Skeletal muscle tissue (tissue), 5 donors: ENCODE measurements around the gene CDKL1. TPM values are rescaled to one million over a fixed set of nuclear protein-coding genes. Genes with fewer than 3 reads are reported as not detected.

ENCODE experiments used
- H3K27ac ChIP-seq: one replicate; pipeline ENCODE4 v1.7.0; 2013; ENCODE audit warnings: mild to moderate bottlenecking, low read depth, low read length, inconsistent platforms
- H3K27me3 ChIP-seq, 3 donors: one replicate each; pipeline ENCODE4 v1.7.0; 2013; ENCODE audit warnings: low read length in 3 of 3; ENCODE audit not compliant: control insufficient read depth in 3 of 3, insufficient read depth in 3 of 3
- H3K36me3 ChIP-seq, 3 donors: one replicate each; pipeline ENCODE4 v1.7.0; 2013; ENCODE audit warnings: low read length in 3 of 3; ENCODE audit not compliant: control insufficient read depth in 3 of 3, insufficient read depth in 3 of 3
- H3K4me1 ChIP-seq, 3 donors: one replicate each; pipeline ENCODE4 v1.7.0; 2013; ENCODE audit warnings: low read length in 3 of 3, mild to moderate bottlenecking in 3 of 3; ENCODE audit not compliant: control insufficient read depth in 3 of 3, insufficient read depth in 3 of 3
- H3K4me3 ChIP-seq, 3 donors: one replicate each; pipeline ENCODE4 v1.7.0; 2013; ENCODE audit warnings: low read length in 3 of 3
- H3K9ac ChIP-seq, 3 donors: one replicate each; pipeline ENCODE4 v1.7.0; 2013; ENCODE audit warnings: low read length in 3 of 3, mild to moderate bottlenecking in 3 of 3, moderate library complexity in 2 of 3, low read depth in 1 of 3
- H3K9me3 ChIP-seq, 3 donors: one replicate each; pipeline ENCODE4 v1.7.0; 2013; ENCODE audit warnings: low read length in 3 of 3; ENCODE audit not compliant: control insufficient read depth in 3 of 3
- small RNA-seq: library from RNA; depleted of rRNA; stranded (forward); fragments of <200 nt; gene quantifications from one replicate; pipeline ENCODE3, GENCODE V24; 2014
- total RNA-seq: library from RNA; depleted of rRNA; stranded (reverse); fragments of >200 nt; gene quantifications from one replicate; pipeline ENCODE4 v1.2.3, GENCODE V29; 2014
- donor health status: Osteomylitis.

The CDKL1 gene
- total RNA-seq, 1 donor from 2014 or later, result 8.4 TPM

GRCh38 chr14:50308363-50308915 lies 88.2 kb downstream of the CDKL1 start:
- Histone ChIP-seq H3K4me1 (peaks cover 14 to 18% (median 15%) of the 10 kb centered on the region in 3 donors), H3K27ac (no peak overlapping the region)

GRCh38 chr14:50303744-50304471 lies 92.8 kb downstream of the CDKL1 start:
- H3K9ac ChIP-seq, result no peak overlapping the region
- no peaks in the 10 kb centered on the region for H3K27me3 ChIP-seq
- no peak overlapping the region for H3K4me3 ChIP-seq
- H3K9me3 ChIP-seq, result no peaks in the 10 kb centered on the region
- no peaks in the 10 kb centered on the region for H3K4me1 ChIP-seq
- H3K27ac ChIP-seq, result no peak overlapping the region
- H3K36me3 ChIP-seq, result no peaks in the 10 kb centered on the region

More at GRCh38 chr14:50308363-50308915, 88.2 kb downstream of the CDKL1 start:
- H3K9ac ChIP-seq, result no peak overlapping the region
- H3K36me3 ChIP-seq, result no peaks in the 10 kb centered on the region
- H3K27me3 ChIP-seq, result no peaks in the 10 kb centered on the region
- H3K4me3 ChIP-seq, result no peak overlapping the region
- no peaks in the 10 kb centered on the region for H3K9me3 ChIP-seq

GRCh38 chr14:50301914-50302313 lies 94.8 kb downstream of the CDKL1 start:
- H3K27me3 ChIP-seq, result no peaks in the 10 kb centered on the region
- no peaks in the 10 kb centered on the region for H3K4me1 ChIP-seq
- H3K36me3 ChIP-seq, result no peaks in the 10 kb centered on the region
- H3K27ac ChIP-seq, result no peak overlapping the region
- H3K9me3 ChIP-seq, result no peaks in the 10 kb centered on the region
- H3K4me3 ChIP-seq, result no peak overlapping the region
- no peak overlapping the region for H3K9ac ChIP-seq

- Histone ChIP-seq H3K36me3 (no peaks in the 10 kb centered on the region), H3K4me1 (no peaks in the 10 kb centered on the region), H3K27me3 (no peaks in the 10 kb centered on the region), H3K27ac (no peak overlapping the region), H3K4me3 (no peak overlapping the region), H3K9ac (no peak overlapping the region), H3K9me3 (no peaks in the 10 kb centered on the region)
These were observed 97.1 kb downstream of the CDKL1 start for GRCh38 chr14:50299585-50299984.

- Histone ChIP-seq H3K27ac (no peak overlapping the region), H3K4me1 (peaks cover 0 to 8% (median 8%) of the 10 kb centered on the region in 3 donors), H3K4me3 (no peak overlapping the region), H3K27me3 (no peaks in the 10 kb centered on the region), H3K36me3 (peaks cover 0 to 13% (median 6%) of the 10 kb centered on the region in 3 donors), H3K9me3 (no peaks in the 10 kb centered on the region), H3K9ac (no peak overlapping the region)
These were observed 106.4 kb downstream of the CDKL1 start for GRCh38 chr14:50290306-50290705.

GRCh38 chr14:50288146-50288545 lies 108.5 kb downstream of the CDKL1 start:
- no peak overlapping the region for H3K4me3 ChIP-seq
- H3K9me3 ChIP-seq, result no peaks in the 10 kb centered on the region
- peaks cover 0 to 8% (median 8%) of the 10 kb centered on the region in 3 donors for H3K4me1 ChIP-seq
- peaks cover 0 to 7% (median 0%) of the 10 kb centered on the region in 3 donors for H3K36me3 ChIP-seq
- H3K27me3 ChIP-seq, result no peaks in the 10 kb centered on the region
- H3K9ac ChIP-seq, result no peak overlapping the region
- no peak overlapping the region for H3K27ac ChIP-seq

GRCh38 chr14:50285861-50286260 lies 110.8 kb downstream of the CDKL1 start:
- no peak overlapping the region for H3K27ac ChIP-seq
- no peak overlapping the region for H3K9ac ChIP-seq

More at GRCh38 chr14:50285861-50286260, 110.8 kb downstream of the CDKL1 start:
- peaks cover 0 to 8% (median 8%) of the 10 kb centered on the region in 3 donors for H3K4me1 ChIP-seq
- H3K27me3 ChIP-seq, result no peaks in the 10 kb centered on the region
- H3K9me3 ChIP-seq, result no peaks in the 10 kb centered on the region
- no peak overlapping the region for H3K4me3 ChIP-seq
- H3K36me3 ChIP-seq, result peaks cover 0 to 3% (median 2%) of the 10 kb centered on the region in 3 donors

Small RNA genes lying within 50 kb of the gene (small RNA-seq; reads per million reads assigned to genes)
- 0.12 reads per million for gene MIR4504

Other genes starting within 250 kb of the CDKL1 start
- gene SOS2, start 165.3 kb downstream of the CDKL1 start, total RNA-seq, result 45.9 TPM
- 8.4 TPM for gene L2HGDH, start 84.7 kb downstream of the CDKL1 start, total RNA-seq
- gene DMAC2L, start 84.6 kb downstream of the CDKL1 start, total RNA-seq, result 4.7 TPM
- 27.1 TPM for gene MAP4K5, start 135.7 kb upstream of the CDKL1 start, total RNA-seq
- 5.2 TPM for gene ATL1, start 163.3 kb upstream of the CDKL1 start, total RNA-seq